ENCODE results near the gene LIPA.
"Not testable (repeated sequence)": the region's sequence is repeated elsewhere in the genome, so short reads cannot be mapped to it uniquely, and the experiment has no call there.

Gene LIPA

DNA sequence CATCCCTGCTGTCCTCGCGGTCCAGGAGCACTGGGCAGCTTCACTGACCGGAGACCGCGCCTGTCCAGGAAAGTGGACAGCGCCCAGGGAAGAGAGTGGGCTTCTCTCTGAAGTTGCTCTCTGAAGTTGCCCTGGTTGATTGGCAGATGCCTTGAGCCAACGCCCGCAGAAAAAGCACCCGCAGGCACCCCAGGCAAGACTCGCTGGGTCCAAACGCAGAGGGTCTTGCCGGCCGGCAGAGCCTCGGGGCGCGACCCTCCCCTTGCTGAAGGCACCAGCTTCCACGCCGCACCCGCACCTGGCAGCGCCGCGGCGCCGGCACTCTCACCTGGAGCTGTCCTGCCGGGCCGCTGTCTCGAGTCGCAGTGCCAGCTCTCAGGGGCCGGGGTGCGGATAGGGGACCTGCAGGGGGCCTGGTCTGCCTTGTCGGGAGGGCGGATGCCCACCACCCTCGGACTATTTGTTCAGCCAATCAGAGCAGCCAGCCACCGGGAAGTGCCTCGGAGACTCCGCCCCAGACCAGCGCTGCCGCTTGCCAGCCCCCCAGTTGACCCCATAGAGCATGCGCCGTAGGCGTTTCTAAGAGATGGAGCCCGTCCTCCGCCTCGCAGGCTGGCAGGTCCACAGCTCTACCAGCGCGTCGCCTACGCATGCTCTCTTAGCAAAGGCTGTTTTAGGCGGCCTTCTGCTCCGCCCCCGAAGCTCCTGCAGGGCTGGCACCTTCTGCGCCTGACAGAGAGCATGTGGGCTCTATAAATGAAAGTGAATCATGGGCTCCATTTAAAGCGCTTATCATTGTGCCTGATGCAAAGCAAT is at the start of gene LIPA:
Gene LIPA (minus strand): TSS at position 367 of the 816 bp plus-strand sequence. CDS start 4,127 bp downstream, outside the sequence.
- DNase-seq = peak; percentile 91

GRCh38 chr10:89301232-89301631 is 49.7 kb upstream of the LIPA start:
- DNase-seq = no peak

GRCh38 chr10:89299031-89299430 is 47.5 kb upstream of the LIPA start:
- DNase-seq = no peak

DNA sequence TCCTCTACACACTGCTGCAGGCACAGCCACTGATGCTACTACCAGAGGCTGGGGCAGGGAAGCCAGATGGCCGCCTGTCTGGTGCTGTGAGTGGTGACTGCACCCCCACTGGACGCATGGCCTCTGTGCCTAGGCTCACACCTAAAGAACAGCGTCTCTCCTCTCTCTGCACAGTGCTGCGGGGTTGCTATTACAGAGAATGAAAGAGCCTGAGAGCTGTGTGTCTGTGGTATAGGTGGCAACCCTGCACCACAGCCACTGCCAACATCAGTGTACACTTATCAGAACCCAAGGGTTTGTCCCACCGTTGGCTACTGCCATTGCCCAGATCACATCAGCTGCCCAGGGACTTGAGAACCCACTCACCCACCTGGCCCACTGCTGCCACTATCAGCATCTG is 46.2 kb upstream of the LIPA start:
- no peak for DNase-seq

DNA sequence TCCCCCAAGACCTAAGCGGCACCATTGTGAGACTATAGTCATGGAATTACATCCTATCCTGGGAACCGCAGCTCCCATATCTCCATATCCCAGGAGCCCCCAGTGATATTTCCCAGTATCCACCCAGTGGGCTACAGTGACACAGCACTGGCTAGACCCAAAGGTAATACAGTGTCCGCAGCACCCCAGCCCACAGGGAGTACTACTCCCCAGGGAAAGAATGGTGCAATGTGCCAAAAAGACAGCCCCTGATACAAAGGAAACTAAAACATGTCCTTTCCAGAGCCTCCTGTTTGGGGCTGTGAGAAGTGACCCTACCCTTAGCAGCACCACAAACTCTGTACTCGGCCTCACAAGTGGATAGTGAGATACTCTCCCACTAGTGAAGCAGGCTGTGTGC is 45.8 kb upstream of the LIPA start:
- DNase-seq = no peak

- no peak for DNase-seq
Measured at GRCh38 chr10:89296220-89296648, 44.7 kb upstream of the LIPA start.

- no peak for DNase-seq
Measured at GRCh38 chr10:89295597-89295996, 44.0 kb upstream of the LIPA start.

DNA sequence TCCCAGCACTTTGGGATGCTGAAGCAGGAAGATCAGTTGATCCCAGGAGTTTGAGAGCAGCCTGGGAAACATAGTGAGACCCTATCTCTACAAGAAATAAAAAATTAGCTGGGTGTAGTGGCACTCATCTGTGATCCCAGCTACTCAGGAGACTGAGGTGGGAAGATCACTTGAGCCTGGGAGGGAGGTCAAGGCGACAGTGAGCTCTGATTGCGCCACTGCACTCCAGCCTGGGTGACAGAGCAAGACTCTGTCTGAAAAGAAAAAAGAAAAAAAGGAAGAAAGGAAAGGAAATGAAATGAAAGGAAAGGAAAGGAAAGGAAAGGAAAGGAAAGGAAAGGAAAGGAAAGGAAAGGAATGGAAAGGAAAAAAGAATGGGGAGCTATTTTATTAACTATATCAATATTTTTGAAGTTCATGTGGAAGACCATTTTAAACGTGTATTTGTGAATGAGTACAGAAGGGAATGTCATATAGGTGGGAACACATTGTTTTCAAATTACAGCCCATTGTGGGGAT is 43.2 kb upstream of the LIPA start:
- no peak for DNase-seq

GRCh38 chr10:89285303-89285702 is 33.7 kb upstream of the LIPA start:
- not testable (repeated sequence) for DNase-seq

- DNase-seq = not testable (repeated sequence)
Measured at GRCh38 chr10:89284711-89285110, 33.1 kb upstream of the LIPA start.

GRCh38 chr10:89283936-89284475 is 32.4 kb upstream of the LIPA start:
- DNase-seq = peak; percentile 35

DNA sequence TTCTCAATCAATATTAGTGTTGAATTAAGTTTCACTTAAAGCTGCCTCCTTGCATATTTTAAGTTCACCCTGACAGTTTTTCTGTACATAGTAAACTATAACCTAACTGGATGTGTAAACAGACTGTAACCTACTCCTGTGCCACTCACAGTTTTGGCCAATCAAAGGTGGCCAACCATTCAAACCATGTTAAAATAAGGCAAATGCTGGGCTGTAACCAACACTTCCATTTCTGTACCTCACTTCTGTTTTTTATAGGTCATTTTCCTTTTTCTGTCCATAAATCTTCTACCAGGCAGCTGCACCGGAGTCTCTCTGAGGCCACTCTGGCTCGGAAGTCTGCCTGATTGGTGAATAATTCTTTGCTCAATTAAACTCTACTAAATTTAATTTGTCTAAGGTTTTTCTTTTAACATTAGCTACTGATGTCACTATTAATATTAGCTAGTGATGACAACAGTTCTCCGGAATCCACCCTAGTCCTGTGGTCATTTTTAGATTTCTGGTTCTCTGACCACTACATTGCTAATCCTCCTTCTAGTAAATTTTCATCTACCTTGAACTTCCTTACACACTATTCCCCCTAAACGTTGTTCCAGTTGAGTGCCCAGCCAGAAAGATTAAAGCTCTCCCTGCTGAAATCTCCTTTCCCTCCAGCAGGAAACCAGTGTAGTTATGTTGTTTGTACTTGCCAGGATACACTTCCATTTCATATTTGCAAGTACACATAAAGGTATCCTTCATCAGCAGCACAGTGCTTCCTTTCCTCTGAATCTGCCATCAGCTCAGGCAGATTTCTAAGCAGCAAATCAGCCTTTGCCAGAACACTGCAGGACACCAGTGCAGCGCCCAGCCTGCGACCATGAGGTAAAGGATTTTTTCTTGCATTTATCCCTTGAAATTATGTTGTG is 31.7 kb upstream of the LIPA start:
- peak; percentile 27 for DNase-seq

GRCh38 chr10:89281606-89282395 is 30.2 kb upstream of the LIPA start:
- DNase-seq = no peak

GRCh38 chr10:89280508-89280907 is 28.9 kb upstream of the LIPA start:
- DNase-seq = no peak

DNA sequence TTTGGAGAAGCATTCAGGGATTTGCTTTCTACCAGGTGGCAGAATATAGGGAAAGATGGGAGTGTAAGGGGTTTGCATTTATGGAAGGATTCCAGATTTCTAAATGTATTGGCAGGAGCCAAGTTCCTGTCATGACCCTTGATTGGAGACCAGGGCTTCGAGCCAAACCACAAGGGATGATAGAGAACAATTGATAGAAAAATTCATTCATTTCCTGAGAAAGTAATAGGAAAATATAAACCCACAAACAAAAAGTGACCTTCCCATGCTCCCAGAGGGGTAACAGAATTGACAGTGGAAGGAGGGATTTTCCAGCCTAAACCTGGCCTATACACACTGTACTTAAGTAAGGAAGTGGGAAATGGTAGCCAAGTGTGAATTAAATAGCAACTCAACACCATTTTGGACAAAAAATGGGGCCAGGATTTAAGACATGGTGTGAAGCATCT is 27.9 kb upstream of the LIPA start:
- no peak for DNase-seq

DNA sequence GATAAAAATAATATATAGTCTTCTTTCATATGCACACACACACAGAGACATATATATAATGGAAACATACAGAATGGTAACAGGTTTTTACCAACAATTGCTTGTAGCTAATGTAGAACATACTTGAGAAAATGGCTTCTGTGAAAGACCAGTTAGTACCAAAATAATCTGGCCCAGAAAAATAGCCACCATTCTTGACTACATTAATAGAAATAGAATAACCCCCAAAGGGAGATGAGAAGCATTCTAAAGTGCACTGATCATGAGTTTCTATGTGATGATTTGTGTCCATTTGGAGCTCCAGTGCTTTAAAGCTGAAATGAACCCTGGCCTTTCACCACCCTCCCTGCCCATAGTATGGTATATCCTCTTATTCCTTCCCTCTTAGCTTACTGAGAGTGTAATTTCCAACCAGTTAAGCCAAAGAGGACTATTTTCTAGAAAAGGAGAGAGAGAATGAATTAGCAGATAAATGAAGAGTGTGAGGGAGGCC is 27.4 kb upstream of the LIPA start:
- DNase-seq = no peak

DNA sequence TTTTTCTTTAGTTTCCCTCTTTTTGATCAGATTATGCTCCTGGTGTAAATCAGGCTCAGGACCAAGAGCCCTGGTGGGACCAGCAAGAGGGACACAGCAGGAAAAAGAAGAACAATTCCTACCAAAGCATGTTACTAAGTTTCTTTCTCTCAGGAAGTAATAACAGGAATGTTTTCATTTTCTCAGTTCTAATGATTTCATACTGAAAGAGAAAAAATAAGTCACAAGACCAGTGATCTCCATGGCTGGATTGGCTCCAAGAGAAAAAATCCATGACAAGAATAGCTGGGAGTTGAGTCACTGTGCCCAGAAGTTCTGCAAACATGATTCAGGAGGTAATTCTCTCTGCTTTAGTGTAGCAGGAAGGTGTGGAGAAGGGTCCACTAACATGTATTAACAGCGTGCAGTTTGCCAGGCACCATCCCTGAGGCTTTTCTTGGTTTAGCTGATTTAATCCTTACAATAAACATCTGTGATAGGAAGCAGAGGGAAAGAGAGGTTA is 26.5 kb upstream of the LIPA start:
- no peak for DNase-seq

- no peak for DNase-seq
Measured at GRCh38 chr10:89275383-89275782, 23.8 kb upstream of the LIPA start.

GRCh38 chr10:89274928-89275327 is 23.4 kb upstream of the LIPA start:
- no peak for DNase-seq

DNA sequence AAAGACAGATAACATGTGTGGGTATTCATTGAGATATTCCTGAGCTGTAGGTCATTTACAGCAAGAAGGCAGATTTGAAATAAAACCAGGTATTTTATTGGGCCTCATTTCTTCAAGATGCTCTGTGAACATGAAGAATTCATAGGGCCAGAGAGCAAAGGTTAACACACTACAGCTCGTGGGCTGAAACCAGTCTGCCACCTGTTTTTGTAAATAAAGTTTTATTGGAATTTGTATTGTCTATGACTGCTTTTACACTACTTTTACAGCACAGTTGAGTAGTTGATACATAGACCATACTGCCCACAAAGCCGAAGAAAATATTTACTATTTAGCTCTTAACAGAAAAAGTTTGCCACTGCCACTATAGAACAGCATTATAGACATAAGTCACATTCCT is 22.1 kb upstream of the LIPA start:
- no peak for DNase-seq

GRCh38 chr10:89271532-89271931 is 20.0 kb upstream of the LIPA start:
- no peak for DNase-seq

- DNase-seq = no peak
Measured at GRCh38 chr10:89270153-89270483, 18.5 kb upstream of the LIPA start.
